Stimulated activated CD4-positive, alpha-beta T cell treated with anti-CD3 and anti-CD28 coated beads, Interleukin-1b, Interleukin-23, amount 100 ng/mL, for 48 hours (primary cell): ENCODE measurements around the gene MRPL22.
"Not testable (repeated sequence)": the region's sequence is repeated elsewhere in the genome, so short reads cannot be mapped to it uniquely, and the experiment has no call there.

ENCODE experiments used
- DNase-seq: peaks from one replicate; pipeline ENCODE4 v3.0.0-alpha.2; 2020

Gene MRPL22

GRCh38 chr5:154943527-154943926 lies 2.7 kb downstream of the MRPL22 start:
- no peak for DNase-seq

GRCh38 chr5:154944716-154945115 lies 3.8 kb downstream of the MRPL22 start:
- no peak for DNase-seq

- no peak for DNase-seq
These were observed 4.9 kb downstream of the MRPL22 start for GRCh38 chr5:154945695-154946301.

GRCh38 chr5:154947778-154948177 lies 6.9 kb downstream of the MRPL22 start:
- DNase-seq = no peak

- DNase-seq = no peak
These were observed 7.4 kb downstream of the MRPL22 start for GRCh38 chr5:154948313-154948712.

DNA sequence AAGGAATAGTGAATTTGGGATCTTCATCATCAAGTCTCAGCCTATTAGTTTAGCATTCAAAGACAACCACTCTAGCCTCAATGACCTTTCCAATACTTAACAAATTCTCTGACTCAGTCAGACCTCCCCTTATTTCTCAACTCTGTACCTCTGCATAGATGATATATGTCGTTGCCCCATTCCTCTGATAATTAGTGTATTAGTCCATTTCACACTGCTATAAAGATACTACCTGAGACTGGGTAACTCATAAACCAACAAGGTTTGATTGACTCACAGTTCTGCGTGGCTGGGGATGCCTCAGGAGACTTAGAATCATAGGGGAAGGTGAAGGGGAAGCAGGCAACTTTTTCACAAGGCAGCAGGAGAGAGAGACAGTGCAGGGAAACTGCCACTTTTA lies 8.9 kb downstream of the MRPL22 start:
- no peak for DNase-seq

DNA sequence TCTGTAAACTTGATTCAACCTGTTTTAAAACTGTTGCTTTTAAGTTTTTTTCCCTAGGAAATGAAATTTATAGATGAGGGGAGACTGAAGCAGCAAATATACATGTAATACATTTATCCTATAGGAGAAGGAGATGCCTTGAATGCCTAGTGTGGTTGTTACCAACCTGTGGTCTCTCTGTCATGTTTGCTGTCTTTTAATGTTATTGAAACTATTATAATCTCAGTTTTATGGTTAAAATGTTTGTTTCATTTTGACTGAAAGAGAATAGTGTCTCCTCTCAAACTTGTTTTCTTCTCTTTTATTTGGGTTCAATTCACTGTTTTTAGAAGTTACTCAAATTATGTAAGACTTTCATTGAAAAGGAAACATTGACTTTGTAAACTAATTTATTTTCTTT lies 15.8 kb downstream of the MRPL22 start:
- DNase-seq = no peak

GRCh38 chr5:154962494-154962893 lies 21.6 kb downstream of the MRPL22 start:
- DNase-seq = no peak

DNA sequence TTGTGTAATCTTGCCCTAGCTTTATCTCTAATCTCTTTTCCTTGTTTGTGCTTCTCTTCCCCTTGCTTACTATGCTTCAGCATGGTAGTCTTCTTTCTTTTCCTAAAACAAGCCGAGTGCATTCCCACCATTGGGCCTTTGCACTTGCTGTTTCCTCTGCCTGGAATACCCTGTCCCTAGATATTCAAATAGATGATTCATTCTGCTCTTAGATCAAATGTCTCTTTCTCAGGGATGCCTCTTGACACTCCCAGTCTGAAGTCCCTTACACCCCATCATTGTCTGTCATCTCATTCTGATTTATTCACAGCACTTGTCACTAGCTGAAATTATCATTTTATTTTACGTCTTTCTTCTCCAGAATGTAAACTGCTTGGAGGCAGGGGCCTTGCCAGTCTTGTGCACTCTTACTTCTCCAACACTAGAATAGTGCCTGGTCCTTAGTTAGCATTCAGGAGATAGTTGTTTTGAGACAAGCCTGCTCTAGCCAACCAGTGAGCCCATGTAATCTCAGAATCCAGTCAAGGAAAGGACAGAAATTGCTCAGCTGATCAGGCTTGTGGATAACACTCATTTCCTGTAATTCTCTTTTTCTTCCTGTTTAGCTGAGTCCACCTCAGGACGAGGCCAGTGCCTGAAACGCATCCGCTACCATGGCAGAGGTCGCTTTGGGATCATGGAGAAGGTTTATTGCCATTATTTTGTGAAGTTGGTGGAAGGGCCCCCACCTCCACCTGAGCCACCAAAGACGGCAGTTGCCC lies 25.4 kb downstream of the MRPL22 start:
- DNase-seq = no peak

- no peak for DNase-seq
These were observed 26.0 kb downstream of the MRPL22 start for GRCh38 chr5:154966874-154967273.

GRCh38 chr5:154967421-154968024 lies 26.6 kb downstream of the MRPL22 start:
- DNase-seq = no peak

DNA sequence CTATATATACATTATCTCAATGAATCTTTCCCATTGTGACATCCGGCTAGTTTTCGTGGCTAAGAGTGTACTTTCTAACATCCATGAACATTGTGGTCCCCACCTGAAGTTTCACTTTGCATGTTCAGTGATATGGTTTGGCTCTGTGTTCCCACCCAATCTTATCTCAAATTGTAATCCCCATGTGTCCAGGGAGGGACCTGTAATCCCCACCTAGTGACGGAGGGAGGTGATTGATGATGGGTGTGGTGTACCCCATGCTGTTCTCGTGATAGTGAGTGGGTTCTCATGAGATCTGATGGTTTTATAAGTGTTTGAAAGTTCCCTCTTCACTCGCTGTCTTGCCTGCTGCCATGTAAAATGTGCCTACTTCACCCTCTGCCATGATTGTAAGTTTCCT lies 28.1 kb downstream of the MRPL22 start:
- DNase-seq = no peak

DNA sequence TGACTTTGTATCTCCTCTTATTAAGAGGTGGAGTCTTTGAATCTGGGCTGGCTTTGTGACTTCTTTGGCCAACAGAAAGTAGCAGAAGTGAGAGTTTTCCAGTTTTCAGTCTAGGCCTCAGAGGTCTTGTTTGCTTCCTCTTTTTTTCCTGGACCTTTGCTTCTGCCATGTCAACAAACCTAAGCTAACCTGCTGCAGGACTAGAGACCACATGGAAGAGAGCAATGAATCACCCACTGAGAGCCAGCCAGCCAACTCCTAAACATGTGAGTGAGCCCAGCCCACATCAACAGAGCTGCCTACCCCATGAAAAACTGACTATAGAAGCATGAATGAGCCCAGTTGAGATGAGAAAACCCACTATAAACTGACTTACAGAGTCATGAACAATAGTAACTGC lies 29.9 kb downstream of the MRPL22 start:
- DNase-seq = no peak

GRCh38 chr5:154971501-154971900 lies 30.6 kb downstream of the MRPL22 start:
- DNase-seq = no peak

DNA sequence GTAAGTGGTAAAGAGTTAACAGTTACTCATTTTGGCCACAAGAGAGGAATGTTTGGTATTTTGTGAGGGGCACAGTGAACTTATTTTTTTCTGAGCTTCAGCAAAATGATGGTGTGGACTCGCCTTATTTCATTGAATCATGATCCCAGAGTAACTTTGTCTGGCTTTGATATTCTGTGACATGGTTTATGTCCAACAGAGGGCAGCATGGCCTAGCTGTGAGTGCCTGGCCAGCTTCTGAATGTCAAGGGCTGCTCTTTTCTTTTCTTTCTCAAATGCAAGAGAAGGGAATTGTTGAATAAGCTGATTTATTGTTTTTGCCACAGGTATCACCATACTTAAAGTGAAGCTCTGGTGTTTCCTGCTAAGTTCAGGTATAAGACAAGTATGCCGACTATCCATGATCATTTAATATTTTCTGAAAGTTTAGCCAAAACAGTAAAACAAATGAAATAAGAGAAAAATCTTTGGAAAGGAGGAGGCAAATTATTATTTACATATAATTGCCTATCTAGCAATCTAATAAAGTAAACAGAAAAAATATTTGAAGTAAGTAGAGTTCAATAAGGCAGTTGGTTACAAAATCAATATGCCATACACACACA lies 31.7 kb downstream of the MRPL22 start:
- no peak for DNase-seq

- not testable (repeated sequence) for DNase-seq
These were observed 35.2 kb downstream of the MRPL22 start for GRCh38 chr5:154976082-154976481.

- DNase-seq = no peak
These were observed 36.5 kb downstream of the MRPL22 start for GRCh38 chr5:154977409-154977808.

DNA sequence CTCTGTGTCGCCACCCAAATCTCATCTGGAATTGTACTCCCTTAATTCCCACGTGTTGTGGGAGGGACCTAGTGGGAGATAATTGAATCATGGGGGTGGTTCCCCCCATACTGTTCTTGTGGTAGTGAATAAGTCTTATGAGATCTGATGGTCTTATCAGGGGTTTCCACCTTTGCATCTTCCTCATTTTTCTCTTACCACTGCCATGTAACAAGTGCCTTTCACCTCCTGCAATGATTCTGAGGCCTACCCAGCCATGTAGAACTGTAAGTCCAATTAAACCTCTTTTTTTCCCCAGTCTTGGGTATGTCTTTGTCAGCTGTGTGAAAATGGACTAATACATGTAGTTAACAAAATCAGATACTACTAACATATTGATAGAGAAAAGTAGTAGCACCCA lies 37.4 kb downstream of the MRPL22 start:
- not testable (repeated sequence) for DNase-seq

- no peak for DNase-seq
These were observed 44.2 kb downstream of the MRPL22 start for GRCh38 chr5:154984946-154985516.

DNA sequence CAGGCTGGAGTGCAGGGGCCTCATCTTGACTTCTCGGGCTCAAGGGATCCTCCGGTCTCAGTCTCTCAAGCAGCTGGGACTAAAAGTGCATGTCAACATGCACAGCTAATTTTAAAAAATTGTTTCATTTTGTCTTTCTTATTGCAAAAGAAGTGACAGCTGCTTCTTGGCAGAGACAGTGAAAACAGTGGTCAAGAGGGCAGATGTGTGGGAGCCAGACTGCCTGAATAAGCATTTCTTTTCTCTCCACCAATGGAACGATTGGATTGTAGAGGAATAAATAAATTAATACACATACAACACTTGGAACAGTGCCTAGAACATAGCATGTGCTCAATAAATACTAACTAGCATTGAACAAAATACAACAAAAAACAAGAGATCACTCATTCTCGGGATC lies 45.3 kb downstream of the MRPL22 start:
- DNase-seq = no peak

GRCh38 chr5:154989626-154990025 lies 48.8 kb downstream of the MRPL22 start:
- DNase-seq = no peak

- DNase-seq = no peak
These were observed 52.6 kb downstream of the MRPL22 start for GRCh38 chr5:154993461-154993860.

DNA sequence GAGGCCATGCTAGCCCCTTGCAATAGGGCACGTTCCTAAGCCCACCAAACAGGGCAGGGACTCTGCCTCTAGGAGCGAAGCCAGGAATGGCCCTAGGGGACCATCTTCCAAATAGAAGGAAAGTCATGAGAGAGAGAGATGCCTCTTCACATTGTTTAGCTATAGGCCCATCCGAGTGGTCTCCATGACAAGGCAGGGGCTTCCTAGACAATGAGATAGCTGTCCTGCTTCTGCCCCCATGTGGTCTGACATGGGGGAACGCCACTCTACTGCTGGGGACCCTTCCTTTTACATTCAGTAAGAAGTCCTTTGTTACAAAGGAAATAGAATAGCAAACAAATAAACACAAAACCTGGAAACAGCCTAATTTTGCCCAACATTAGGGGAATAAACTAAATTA lies 54.8 kb downstream of the MRPL22 start:
- no peak for DNase-seq

GRCh38 chr5:154997746-154998145 lies 56.9 kb downstream of the MRPL22 start:
- no peak for DNase-seq
